HL-60/S4 (cell line): Measurements from ENCODE around the gene ABI2.

ENCODE experiments used
- in situ Hi-C: fragments of 300-500 bp; cut with MboI; formaldehyde crosslinking; loops from 2 replicates; pipeline ENCODE4 v1.14.3; 2022; ENCODE audit warnings: low sequenced_read_pairs

Gene ABI2

DNA sequence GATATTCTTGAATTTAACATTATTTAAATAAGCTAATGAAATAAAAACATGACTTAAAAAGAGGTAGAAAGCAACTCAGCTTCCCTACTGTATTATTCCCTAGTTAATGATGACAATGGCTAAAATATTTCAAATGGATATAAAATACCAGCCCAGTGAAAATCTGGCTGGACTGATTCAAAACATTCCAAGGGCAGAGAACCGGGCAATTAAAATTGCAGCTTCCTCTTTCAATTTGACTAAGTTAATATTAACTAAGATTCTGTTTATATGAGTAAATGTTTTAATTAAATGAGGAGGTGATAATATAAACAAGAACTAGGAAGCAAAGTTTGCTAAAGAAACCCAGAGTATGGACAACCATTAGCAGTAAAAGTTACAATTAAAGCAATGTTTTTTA is 141.4 kb downstream of the ABI2 start:
- in situ Hi-C loops: loop anchor here (25.0 kb wide), 2 partner anchors 632 to 882 kb away; no protein-coding TSS in a partner anchor

DNA sequence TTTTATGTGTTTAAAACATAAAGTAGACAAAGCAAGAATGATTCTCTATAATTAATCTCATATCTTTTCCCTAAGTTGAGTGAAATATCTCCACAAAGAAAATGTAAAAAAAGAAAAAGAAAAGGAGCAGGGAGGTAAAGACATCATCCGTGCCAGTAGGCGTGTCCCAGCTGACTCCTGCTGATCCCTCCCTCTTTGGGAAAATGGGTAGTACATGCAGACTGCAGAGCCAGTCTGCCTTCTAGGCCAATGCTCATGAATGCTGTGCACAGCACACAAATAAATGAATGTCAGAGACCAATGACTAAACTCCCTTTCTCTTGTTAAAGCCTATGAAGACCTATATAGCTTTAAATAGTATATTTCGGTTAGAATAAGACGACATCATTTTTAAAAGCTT is 142.2 kb downstream of the ABI2 start:
- in situ Hi-C loops: loop anchor here (25.0 kb wide), 2 partner anchors 633 to 883 kb away; no protein-coding TSS in a partner anchor

DNA sequence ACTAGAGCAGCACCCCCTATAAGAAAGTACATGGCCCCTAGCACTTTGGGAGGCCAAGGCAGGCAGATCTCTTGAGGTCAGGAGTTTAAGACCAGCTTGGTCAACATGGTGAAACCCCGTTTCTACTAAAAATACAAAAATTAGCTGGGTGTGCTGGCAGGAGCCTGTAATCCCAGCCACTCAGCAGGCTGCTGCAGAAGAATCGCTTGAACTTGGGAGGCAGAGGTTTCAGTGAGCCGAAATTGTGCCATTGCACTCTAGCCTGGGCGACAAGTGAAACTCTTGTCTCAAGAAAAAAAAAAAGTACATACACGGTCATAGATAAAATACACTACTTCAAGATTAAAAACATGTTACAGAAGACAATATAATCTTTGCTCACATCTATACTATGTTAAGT is 143.1 kb downstream of the ABI2 start:
- in situ Hi-C loops: loop anchor here (25.0 kb wide), 2 partner anchors 634 to 884 kb away; no protein-coding TSS in a partner anchor

DNA sequence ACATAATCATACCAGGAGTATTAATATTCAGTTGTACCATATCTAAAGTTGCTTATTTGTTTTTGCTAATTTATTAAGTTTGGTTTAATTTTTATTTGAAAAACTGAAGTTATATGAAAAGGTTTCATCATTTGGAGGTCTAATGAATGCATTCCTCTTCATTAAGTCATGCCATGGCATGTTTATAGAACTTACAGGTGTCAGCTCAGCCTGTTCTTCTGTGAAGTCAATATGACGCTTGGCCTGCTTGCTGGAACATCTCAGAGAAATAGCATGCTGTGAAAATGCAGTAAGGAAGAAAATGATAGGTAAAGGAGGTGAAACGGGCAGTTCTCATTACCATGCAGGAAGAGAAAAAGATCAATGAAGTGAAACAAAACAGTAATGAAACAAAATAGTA is 148.7 kb downstream of the ABI2 start:
- in situ Hi-C loops: loop anchor here (25.0 kb wide), 1 partner anchor 335 kb away; no protein-coding TSS in a partner anchor

DNA sequence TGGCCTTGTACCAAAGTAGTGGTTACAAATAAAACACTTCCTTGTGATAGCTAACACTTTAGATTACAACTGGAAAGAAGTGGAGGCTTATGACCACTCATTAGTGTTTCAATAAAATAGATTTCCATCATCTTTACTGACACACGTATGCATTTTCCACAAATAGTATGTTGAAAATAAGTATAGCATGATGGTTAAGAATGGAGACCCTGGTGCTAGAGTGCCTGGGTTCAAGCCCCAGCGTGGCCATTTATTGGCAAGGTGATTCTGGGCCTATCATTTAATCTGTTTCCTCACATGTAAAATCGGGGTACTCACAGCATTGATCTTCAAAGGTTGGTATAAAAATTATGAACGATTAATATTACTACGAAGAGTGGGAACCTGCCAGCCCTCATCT is 152.4 kb downstream of the ABI2 start:
- in situ Hi-C loops: loop anchor here (25.0 kb wide), 1 partner anchor 332 kb away; no protein-coding TSS in a partner anchor

DNA sequence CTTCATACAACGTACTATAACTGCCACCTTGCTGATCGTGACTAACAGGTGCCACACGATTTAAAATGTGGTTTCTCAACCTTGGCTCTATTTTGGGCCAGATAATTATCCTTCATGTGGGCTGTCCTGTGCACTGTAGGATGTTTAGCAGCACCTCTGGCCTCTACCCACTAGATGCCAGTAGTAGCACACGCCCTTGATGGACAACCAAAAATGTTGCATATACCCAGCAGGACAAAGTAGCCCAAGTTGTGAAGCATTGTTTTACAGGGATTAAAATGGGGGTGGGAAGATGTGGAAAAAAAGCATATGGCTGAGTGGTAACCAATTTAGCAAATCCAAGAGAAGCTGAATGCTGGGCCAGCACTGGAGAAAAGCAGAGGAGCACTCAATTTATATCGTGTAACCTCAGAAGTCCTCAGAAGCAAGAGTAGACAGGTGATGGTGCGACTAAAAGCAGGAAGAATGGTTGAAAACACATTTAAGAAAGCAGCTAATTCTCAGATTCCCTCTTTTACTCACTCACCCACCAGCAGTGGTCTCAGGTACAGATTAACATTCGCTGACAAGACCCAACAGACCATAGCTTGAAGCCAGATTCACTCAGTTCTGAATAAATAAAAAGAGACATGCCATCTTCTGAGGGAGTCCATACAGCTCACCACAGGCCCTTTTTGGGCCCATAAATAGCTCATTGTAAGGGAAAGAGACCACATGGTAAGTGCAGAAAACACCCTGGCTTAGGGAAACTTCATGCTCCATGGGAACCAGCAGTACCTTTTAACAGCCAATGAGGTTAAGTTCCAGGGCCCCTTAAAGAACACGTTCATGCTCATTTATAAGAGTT is 156.3 kb downstream of the ABI2 start:
- in situ Hi-C loops: loop anchor here (25.0 kb wide), 1 partner anchor 328 kb away; no protein-coding TSS in a partner anchor

DNA sequence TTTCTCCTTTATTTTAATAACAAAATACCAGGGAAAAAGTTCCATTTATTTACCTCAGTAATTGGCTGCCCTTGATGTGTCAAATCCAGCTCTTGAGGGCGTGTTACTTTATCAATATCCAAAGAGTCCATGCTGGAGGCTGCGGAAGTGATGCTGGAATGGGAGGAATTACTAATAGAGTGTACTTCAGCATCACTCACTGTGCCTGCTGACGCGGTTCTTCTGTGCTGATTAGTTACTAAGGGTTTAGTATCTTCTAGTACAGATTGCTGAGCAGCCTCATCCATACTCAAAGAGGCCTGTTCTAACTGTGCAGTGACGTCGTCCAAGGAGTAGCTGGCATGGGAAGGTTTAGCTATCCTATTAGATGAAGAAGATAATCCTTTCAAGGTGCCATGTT is 161.3 kb downstream of the ABI2 start:
- in situ Hi-C loops: loop anchor here (25.0 kb wide), 1 partner anchor 323 kb away; no protein-coding TSS in a partner anchor

DNA sequence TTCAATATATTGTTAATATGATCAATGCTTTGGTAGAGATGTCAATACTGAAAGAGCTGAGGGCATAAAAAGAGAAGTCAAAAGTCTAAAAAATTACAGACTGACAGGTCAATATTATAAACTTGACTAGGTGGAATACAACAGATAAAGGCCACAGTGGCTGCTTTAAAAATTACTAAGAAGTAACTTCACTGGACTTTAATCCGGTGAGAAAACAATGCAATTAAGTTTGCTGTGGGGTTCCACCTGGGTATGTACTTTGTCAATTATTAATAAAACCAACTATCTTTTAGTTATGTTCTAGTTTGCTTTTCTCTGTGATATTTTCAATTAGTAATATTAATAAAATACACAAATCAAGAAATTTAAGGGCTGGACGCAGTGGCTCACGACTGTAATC is 162.2 kb downstream of the ABI2 start:
- in situ Hi-C loops: loop anchor here (25.0 kb wide), 1 partner anchor 322 kb away; no protein-coding TSS in a partner anchor

DNA sequence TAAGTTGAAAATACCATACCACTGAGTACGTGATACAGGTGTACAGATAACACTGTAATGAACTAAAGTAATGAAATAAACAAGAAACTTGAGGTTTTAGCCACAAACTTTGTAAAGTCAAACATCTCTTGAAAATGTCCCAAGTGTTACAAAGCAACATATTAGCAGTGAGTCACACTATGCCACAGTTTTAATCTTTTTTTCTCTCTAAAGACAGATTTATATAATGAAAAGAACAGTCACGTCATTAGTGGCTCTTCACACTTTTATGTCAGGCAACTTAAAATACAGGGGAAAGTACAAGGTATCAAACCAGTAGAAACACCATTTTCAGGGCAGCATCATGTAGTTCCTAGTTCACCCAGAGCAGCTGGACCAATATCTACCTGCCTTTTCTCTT is 164.8 kb downstream of the ABI2 start:
- in situ Hi-C loops: loop anchor here (25.0 kb wide), 1 partner anchor 319 kb away; no protein-coding TSS in a partner anchor
